HG02763 (cell line): ENCODE results near the gene UQCC5.
A peak's percentile ranks its signal among the peaks of the same experiment; 100 is the strongest.

Experiments
- ATAC-seq: cut with Tn5 transposase; IDR thresholded peaks from one replicate; pipeline ENCODE4 v1.9.1; 2021; ENCODE audit warnings: mild to moderate bottlenecking, moderate library complexity; ENCODE audit not compliant: unreplicated experiment

UQCC5 gene, protein sequence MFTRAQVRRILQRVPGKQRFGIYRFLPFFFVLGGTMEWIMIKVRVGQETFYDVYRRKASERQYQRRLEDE

DNA sequence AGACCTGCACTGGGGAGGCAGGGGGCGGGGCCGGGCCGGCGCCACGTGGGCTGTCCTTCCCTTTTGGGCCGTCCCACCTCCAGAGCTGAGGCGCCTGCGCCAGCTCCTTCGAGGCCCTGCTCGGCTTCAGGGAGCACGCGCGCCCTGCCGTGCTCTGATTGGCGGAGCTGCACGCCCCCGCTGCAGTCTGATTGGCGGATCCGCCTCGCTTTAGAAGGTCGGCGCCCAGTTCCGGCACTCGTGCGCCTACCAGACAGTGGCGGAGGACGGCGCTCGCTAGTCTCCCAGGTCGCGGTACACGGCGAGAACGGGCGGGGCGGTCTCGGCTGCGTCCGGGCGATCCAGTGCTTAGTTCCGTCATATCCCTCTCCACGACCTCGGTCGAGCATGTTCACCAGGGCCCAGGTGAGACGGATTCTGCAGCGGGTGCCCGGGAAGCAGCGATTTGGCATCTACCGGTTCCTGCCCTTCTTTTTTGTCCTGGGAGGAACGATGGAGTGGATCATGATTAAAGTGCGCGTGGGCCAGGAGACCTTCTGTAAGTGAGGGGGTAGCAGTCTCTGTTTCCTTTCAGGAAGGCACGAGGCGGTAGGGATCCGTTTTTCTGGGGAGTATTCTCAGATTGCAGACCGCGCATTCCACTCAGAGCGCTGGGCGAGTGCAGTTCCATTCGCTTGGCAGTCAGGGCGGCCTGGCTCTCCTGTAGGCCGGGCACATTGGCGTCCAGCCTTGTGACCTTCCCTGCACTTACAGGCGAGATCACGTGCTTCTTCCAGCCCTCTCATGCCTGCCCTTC is at the start of gene UQCC5:
UQCC5 (plus strand) TSS at position 237 of the 796 bp plus-strand sequence; CDS start at position 388, 151 bp downstream.
- ATAC-seq, result peak; percentile 86

- no peak for ATAC-seq
Observed at GRCh38 chr3:52487050-52487787, 49.2 kb upstream of the UQCC5 start.

DNA sequence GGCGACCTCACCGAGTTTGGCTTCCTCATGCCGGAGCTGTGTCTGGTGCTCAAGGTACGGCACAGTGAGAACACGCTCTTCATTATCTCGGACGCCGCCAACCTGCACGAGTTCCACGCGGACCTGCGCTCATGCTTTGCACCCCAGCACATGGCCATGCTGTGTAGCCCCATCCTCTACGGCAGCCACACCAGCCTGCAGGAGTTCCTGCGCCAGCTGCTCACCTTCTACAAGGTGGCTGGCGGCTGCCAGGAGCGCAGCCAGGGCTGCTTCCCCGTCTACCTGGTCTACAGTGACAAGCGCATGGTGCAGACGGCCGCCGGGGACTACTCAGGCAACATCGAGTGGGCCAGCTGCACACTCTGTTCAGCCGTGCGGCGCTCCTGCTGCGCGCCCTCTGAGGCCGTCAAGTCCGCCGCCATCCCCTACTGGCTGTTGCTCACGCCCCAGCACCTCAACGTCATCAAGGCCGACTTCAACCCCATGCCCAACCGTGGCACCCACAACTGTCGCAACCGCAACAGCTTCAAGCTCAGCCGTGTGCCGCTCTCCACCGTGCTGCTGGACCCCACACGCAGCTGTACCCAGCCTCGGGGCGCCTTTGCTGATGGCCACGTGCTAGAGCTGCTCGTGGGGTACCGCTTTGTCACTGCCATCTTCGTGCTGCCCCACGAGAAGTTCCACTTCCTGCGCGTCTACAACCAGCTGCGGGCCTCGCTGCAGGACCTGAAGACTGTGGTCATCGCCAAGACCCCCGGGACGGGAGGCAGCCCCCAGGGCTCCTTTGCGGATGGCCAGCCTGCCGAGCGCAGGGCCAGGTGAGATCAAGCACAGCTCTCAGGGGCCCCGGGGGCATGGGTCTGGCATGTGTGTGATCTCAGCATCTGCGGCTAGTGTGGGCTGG is 48.4 kb upstream of the UQCC5 start:
- ATAC-seq, result no peak

DNA sequence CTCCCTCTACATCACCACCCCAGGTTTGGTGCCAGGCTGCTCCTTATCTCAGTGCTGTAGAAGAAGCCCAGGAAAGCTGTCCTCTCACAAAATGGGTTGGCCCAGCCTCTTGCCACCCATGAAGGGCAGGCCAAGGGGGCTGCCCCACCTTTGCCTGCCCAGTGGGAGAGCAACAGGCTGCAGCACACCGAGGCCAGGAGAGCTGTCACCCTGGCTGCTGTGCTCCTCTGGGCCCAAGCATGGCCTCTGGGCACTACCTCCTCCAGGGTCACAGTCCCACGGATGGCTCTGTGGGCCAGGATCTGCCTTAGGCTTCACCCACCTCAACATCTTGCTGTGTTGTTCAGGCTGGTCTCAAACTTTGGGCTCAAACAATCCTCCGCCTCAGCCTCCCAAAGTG is 47.7 kb upstream of the UQCC5 start:
- no peak for ATAC-seq

GRCh38 chr3:52489453-52489852 is 47.0 kb upstream of the UQCC5 start:
- no peak for ATAC-seq

GRCh38 chr3:52490035-52490938 is 46.1 kb upstream of the UQCC5 start:
- ATAC-seq, result no peak

DNA sequence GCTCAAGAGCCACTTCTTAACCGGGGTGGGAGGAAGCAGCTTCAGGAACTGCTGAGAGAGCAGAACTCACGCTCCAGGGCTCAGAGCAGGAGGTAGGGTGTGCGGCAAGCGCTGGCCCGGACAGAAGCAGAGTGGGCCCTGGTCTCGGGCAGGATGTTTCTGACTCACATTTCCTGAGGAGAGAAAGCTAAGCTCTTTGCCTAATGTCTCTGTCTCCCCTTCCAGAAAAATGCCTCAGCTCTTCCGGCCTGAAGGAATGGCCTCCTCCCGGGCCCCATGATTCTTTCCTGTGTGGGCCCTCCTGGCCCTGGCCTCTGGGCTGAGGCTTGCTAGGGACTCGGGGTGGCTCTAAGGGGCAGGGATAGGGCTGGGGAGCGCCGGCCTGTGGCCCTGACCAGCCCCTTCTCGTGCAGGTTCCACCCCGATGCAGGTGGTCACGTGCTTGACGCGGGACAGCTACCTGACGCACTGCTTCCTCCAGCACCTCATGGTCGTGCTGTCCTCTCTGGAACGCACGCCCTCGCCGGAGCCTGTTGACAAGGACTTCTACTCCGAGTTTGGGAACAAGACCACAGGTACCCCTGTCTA is 45.4 kb upstream of the UQCC5 start:
- ATAC-seq, result no peak

DNA sequence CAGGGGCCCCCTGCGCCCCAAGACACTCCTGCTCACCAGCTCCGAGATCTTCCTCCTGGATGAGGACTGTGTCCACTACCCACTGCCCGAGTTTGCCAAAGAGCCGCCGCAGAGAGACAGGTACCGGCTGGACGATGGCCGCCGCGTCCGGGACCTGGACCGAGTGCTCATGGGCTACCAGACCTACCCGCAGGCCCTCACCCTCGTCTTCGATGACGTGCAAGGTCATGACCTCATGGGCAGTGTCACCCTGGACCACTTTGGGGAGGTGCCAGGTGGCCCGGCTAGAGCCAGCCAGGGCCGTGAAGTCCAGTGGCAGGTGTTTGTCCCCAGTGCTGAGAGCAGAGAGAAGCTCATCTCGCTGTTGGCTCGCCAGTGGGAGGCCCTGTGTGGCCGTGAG is 44.3 kb upstream of the UQCC5 start:
- no peak for ATAC-seq

- no peak for ATAC-seq
Observed at GRCh38 chr3:52493232-52494017, 43.0 kb upstream of the UQCC5 start.

GRCh38 chr3:52494445-52494844 is 42.0 kb upstream of the UQCC5 start:
- no peak for ATAC-seq

- no peak for ATAC-seq
Observed at GRCh38 chr3:52494886-52495495, 41.4 kb upstream of the UQCC5 start, which contains the start of gene STAB1. Gene STAB1, plus strand, starts transcription at chr3:52495338. Its CDS starts 76 bp downstream, at chr3:52495414.

DNA sequence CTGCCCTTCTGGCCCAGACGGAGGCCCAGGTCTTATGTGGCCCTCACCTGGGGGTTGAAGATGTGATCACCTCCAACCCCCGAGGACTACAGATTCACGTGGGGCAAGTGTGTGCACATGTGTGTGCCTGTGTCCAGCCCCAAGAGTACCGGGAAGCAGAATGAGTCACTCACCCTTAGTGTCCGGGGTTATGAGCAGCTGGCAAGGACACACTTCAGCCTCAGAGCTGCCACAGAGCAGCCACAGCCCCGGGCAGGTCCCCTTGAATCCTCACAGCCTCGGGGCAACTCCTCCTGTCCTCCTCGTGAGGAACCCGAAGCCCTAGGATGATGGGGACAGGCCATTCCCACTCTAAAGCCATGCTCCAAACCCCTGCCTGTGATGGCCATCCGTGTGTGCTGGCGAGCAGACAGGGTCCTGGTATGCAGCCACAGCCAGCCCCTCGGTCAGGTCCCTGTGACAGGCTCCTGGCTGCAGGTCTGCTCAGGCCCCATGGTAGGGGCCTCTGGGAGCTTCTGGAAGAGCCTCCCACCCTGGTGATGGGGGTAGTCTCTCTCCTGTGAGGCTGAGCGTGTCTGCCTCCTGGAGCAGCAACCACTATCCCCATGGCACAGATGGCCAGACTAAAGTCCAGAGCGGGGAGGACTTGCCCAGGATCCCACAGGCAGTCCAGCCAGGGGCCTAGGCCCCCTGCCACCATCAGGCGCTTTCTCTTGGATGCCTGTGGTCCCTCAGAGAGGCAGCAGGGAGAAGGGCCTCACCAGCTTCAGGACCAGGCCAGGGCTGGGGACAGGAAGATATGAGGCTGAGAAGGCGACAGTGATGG is 40.4 kb upstream of the UQCC5 start:
- ATAC-seq, result no peak

- no peak for ATAC-seq
Observed at GRCh38 chr3:52498137-52499054, 38.0 kb upstream of the UQCC5 start.

GRCh38 chr3:52501046-52501445 is 35.4 kb upstream of the UQCC5 start:
- no peak for ATAC-seq

DNA sequence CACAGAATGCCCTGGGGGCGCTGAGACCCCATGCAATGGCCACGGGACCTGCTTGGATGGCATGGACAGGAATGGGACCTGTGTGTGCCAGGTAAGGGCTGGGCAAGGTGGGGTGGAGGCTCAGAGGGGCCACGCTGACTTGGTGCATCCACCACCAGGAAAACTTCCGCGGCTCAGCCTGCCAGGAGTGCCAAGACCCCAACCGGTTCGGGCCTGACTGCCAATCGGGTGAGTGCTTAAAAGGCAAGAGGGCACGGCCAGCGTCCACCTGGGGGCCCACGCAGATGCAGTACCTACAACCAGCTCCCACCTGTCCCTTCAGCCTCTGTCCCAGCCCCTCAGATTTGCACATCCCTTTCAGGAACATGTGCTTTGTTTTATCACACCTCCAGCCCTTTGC is 34.4 kb upstream of the UQCC5 start:
- no peak for ATAC-seq

GRCh38 chr3:52502808-52503350 is 33.5 kb upstream of the UQCC5 start:
- no peak for ATAC-seq
